Neural progenitor cell (in vitro differentiated cells): ENCODE data around the gene QKI. TPM values are rescaled to one million over a fixed set of nuclear protein-coding genes. Genes with fewer than 3 reads are reported as not detected.

Source experiments
- DNase-seq: peaks from one replicate; pipeline ENCODE4 v3.0.0-alpha.2; 2016; ENCODE audit warnings: low spot score
- H2AFZ ChIP-seq: fragments of 200-600 bp; sonication (generic); replicated peaks from 2 replicates; pipeline ENCODE4 v1.6.1; 2016; ENCODE audit warnings: antibody characterized with exemption
- H3F3A ChIP-seq: fragments of 200-600 bp; sonication (generic); 2 replicates; pipeline ENCODE4 v1.6.1; 2016; ENCODE audit warnings: antibody characterized with exemption, low read depth
- H3K27ac ChIP-seq: fragments of 200-600 bp; sonication (generic); 2 replicates; pipeline ENCODE4 v1.5.1; 2016; ENCODE audit warnings: mild to moderate bottlenecking
- H3K27me3 ChIP-seq: fragments of 200-600 bp; sonication (generic); 2 replicates; pipeline ENCODE4 v1.6.1; 2016; ENCODE audit warnings: mild to moderate bottlenecking, moderate library complexity
- H3K36me3 ChIP-seq: fragments of 200-600 bp; sonication (generic); 2 replicates; pipeline ENCODE4 v1.5.1; 2016
- H3K4me1 ChIP-seq: fragments of 200-600 bp; sonication (generic); 2 replicates; pipeline ENCODE4 v1.6.1; 2016; ENCODE audit warnings: mixed run types
- H3K4me2 ChIP-seq: fragments of 200-600 bp; sonication (generic); 2 replicates; pipeline ENCODE4 v1.6.1; 2016
- H3K4me3 ChIP-seq: fragments of 200-600 bp; sonication (generic); 2 replicates; pipeline ENCODE4 v1.5.1; 2016
- H3K79me2 ChIP-seq: fragments of 200-600 bp; sonication (generic); 2 replicates; pipeline ENCODE4 v1.6.1; 2016; ENCODE audit warnings: low read depth
- H3K9ac ChIP-seq: fragments of 200-600 bp; sonication (generic); 2 replicates; pipeline ENCODE4 v1.6.1; 2016
- H3K9me3 ChIP-seq: fragments of 200-600 bp; sonication (generic); 2 replicates; pipeline ENCODE4 v1.5.1; 2016; ENCODE audit warnings: low read depth
- H4K20me1 ChIP-seq: fragments of 200-600 bp; sonication (generic); 2 replicates; pipeline ENCODE4 v1.6.1; 2016; ENCODE audit warnings: low read depth
- H3K27ac Mint-ChIP-seq: 3 replicates; pipeline ENCODE4 v1.8.0; 2021; ENCODE audit warnings: mixed read lengths
- H3K27me3 Mint-ChIP-seq: 2 replicates; pipeline ENCODE4 v1.8.0; 2022; ENCODE audit warnings: low read depth, mild to moderate bottlenecking, inconsistent platforms, moderate library complexity, mixed read lengths; ENCODE audit not compliant: insufficient read depth
- H3K36me3 Mint-ChIP-seq: 3 replicates; pipeline ENCODE4 v1.8.0; 2021; ENCODE audit warnings: mixed read lengths
- H3K4me1 Mint-ChIP-seq: 3 replicates; pipeline ENCODE4 v1.8.0; 2021; ENCODE audit warnings: mixed read lengths
- H3K4me3 Mint-ChIP-seq: 3 replicates; pipeline ENCODE4 v1.8.0; 2021; ENCODE audit warnings: mild to moderate bottlenecking, moderate library complexity, mixed read lengths
- H3K9me3 Mint-ChIP-seq: 3 replicates; pipeline ENCODE4 v1.8.0; 2020; ENCODE audit warnings: mixed read lengths
- EZH2 ChIP-seq: fragments of 200-600 bp; sonication (generic); IDR thresholded peaks from 2 replicates; pipeline ENCODE4 v1.6.1; 2017; ENCODE audit warnings: antibody characterized with exemption, mild to moderate bottlenecking, moderate library complexity
- EZH2phosphoT487 ChIP-seq: fragments of 200-600 bp; sonication (generic); IDR thresholded peaks from 2 replicates; pipeline ENCODE4 v1.6.1; 2017; ENCODE audit warnings: antibody characterized with exemption
- total RNA-seq: library from RNA; depleted of rRNA; stranded (reverse); fragments of >200 nt; gene quantifications from 2 replicates; pipeline ENCODE4 v1.2.3, GENCODE V29; 2015; ENCODE audit warnings: low replicate concordance
- TF ChIP-seq, protein P1 (sequence below): fragments of 200-600 bp; sonication (generic); IDR thresholded peaks from 2 replicates; pipeline ENCODE4 v1.5.1; 2017; ENCODE audit warnings: antibody characterized with exemption, mild to moderate bottlenecking

Gene QKI
- total RNA-seq, 1 donor from 2014 or later, result 212 TPM

DNA sequence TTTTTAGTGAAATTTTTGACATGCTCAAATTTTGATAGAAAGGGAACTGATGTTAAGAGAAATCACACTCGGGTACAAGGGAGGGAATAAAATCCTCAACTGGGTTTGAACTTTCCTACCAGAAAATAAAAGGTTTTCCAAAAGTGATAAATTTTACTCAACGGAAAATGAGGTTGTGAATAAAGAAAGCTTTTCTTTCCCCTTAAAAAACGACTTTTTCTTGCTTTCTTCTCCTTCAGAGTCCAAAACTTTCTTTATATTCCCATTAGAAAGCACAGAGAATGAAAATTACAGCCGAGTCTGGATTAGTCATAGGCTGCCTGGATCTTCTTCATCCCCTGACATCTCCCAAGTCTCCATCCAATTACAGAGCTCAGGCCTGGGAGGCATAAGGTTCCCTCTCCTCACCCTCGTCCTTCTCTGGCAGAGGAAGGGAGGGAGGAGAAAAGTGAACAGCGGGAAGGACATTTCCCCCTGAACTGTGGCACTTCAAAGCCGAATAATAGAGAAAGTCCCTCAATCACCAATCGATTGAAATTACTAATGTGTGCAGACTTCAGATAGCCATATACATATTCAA lies 28.1 kb upstream of the QKI start:
- no peak for TF ChIP-seq EZH2
- H3K27ac Mint-ChIP-seq, result peak overlapping the region; percentile 61

DNA sequence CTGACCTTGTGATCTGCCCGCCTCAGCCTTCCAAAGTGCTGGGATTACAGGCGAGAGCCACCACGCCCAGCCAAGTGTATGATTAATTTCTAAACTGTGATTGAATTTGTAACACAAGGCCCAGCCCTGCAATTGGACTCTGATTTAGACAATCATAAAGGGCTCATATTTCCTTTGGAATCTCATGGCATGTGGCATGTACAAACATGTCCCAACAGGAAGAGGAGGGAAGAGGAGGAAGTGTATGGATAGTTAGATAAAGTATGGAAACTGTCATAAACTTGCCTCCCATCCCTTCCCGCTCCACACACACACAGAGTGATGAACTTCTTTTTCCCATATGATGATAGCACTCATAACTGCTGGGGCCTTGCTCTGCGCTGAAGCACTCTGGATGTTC lies 27.2 kb upstream of the QKI start:
- TF ChIP-seq, protein P1, sequence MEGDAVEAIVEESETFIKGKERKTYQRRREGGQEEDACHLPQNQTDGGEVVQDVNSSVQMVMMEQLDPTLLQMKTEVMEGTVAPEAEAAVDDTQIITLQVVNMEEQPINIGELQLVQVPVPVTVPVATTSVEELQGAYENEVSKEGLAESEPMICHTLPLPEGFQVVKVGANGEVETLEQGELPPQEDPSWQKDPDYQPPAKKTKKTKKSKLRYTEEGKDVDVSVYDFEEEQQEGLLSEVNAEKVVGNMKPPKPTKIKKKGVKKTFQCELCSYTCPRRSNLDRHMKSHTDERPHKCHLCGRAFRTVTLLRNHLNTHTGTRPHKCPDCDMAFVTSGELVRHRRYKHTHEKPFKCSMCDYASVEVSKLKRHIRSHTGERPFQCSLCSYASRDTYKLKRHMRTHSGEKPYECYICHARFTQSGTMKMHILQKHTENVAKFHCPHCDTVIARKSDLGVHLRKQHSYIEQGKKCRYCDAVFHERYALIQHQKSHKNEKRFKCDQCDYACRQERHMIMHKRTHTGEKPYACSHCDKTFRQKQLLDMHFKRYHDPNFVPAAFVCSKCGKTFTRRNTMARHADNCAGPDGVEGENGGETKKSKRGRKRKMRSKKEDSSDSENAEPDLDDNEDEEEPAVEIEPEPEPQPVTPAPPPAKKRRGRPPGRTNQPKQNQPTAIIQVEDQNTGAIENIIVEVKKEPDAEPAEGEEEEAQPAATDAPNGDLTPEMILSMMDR, result no peak
- peaks cover 2% of the 10 kb centered on the region for H3K27me3 Mint-ChIP-seq
- Histone ChIP-seq H3K27me3 (no peaks in the 10 kb centered on the region), H3K79me2 (no peaks in the 10 kb centered on the region), H3K9me3 (no peaks in the 10 kb centered on the region), H3K4me2 (no peak overlapping the region), H3K4me3 (no peak overlapping the region), H3F3A (no peaks in the 10 kb centered on the region), H3K9ac (no peak overlapping the region), H3K36me3 (no peaks in the 10 kb centered on the region), H2AFZ (no peak overlapping the region), H3K4me1 (peaks cover 6% of the 10 kb centered on the region), H4K20me1 (no peaks in the 10 kb centered on the region), H3K27ac (no peak overlapping the region)
- H3K36me3 Mint-ChIP-seq, result no peaks in the 10 kb centered on the region
- H3K9me3 Mint-ChIP-seq, result no peaks in the 10 kb centered on the region
- H3K4me1 Mint-ChIP-seq, result peaks cover 38% of the 10 kb centered on the region
- H3K27ac Mint-ChIP-seq, result no peak overlapping the region
- no peak for DNase-seq
- no peak overlapping the region for H3K4me3 Mint-ChIP-seq

More for the DNA sequence above, 28.1 kb upstream of the QKI start:
- Histone ChIP-seq H3K4me2 (no peak overlapping the region), H3F3A (no peaks in the 10 kb centered on the region), H3K79me2 (no peaks in the 10 kb centered on the region), H4K20me1 (no peaks in the 10 kb centered on the region), H3K27ac (no peak overlapping the region), H2AFZ (no peak overlapping the region), H3K9ac (no peak overlapping the region), H3K27me3 (no peaks in the 10 kb centered on the region), H3K4me1 (peaks cover 7% of the 10 kb centered on the region), H3K36me3 (no peaks in the 10 kb centered on the region), H3K9me3 (no peaks in the 10 kb centered on the region), H3K4me3 (no peak overlapping the region)
- Mint-ChIP-seq H3K4me3 (no peak overlapping the region), H3K9me3 (no peaks in the 10 kb centered on the region), H3K4me1 (peaks cover 36% of the 10 kb centered on the region), H3K36me3 (no peaks in the 10 kb centered on the region), H3K27me3 (peaks cover 2% of the 10 kb centered on the region)
- DNase-seq, result no peak

DNA sequence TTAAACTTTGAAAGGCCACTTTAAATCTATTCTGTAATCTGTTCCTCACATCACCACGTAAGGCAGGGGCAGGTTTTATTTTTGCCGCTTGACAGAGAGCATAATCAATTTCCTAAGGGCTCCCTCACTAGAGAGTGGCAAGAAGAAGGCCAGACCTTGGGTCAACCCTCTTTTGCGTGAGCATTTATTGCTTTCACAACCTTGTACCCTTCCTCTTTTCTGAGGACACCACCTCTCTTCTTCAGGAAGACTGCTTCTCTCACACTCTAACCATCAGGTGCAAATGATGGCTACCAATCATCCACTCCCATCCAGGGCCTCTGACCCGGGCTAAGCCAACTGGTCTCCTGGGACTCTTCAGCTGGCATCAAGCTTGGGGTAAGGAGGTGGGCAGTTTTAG lies 25.2 kb upstream of the QKI start:
- Histone ChIP-seq H3K4me3 (no peak overlapping the region), H3K9me3 (no peaks in the 10 kb centered on the region), H3K4me1 (peaks cover 6% of the 10 kb centered on the region), H3K27ac (no peak overlapping the region), H3K79me2 (no peaks in the 10 kb centered on the region), H3K36me3 (no peaks in the 10 kb centered on the region), H3K9ac (no peak overlapping the region), H2AFZ (no peak overlapping the region), H3F3A (no peaks in the 10 kb centered on the region), H3K4me2 (no peak overlapping the region), H3K27me3 (no peaks in the 10 kb centered on the region), H4K20me1 (no peaks in the 10 kb centered on the region)
- Mint-ChIP-seq H3K4me3 (no peak overlapping the region), H3K9me3 (peaks cover 4% of the 10 kb centered on the region), H3K4me1 (peaks cover 52% of the 10 kb centered on the region), H3K36me3 (no peaks in the 10 kb centered on the region), H3K27ac (peak overlapping the region; percentile 89), H3K27me3 (peaks cover 3% of the 10 kb centered on the region)
- TF ChIP-seq, protein P1, result no peak
- TF ChIP-seq EZH2, result no peak
- TF ChIP-seq EZH2phosphoT487, result no peak
- no peak for DNase-seq

DNA sequence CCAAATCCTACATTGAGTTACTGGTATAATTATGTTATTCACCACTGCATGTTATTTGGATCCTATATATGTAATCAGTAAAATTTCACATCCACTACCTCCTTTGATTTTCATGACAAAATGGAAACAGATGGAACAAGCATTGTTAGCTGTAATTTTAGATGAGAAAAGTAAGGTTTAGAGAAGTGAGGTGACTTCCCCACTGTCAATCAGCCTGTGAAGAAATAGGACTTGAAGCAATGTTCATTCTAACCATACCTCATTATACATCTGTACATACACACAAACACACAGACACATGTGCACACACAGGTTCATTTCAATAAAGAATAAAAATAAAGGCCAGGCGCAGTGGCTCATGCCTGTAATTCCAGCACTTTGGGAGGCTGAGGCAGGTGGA lies 23.7 kb upstream of the QKI start:
- H3K9me3 Mint-ChIP-seq, result peaks cover 4% of the 10 kb centered on the region
- H3K27me3 Mint-ChIP-seq, result peaks cover 8% of the 10 kb centered on the region

More for the DNA sequence above, 23.7 kb upstream of the QKI start:
- Mint-ChIP-seq H3K27ac (no peak overlapping the region), H3K4me3 (no peak overlapping the region), H3K36me3 (no peaks in the 10 kb centered on the region), H3K4me1 (peaks cover 66% of the 10 kb centered on the region)
- Histone ChIP-seq H3K27me3 (no peaks in the 10 kb centered on the region), H3F3A (peaks cover 4% of the 10 kb centered on the region), H3K36me3 (no peaks in the 10 kb centered on the region), H3K4me3 (no peak overlapping the region), H2AFZ (no peak overlapping the region), H3K27ac (no peak overlapping the region), H4K20me1 (no peaks in the 10 kb centered on the region), H3K9ac (no peak overlapping the region), H3K9me3 (no peaks in the 10 kb centered on the region), H3K4me1 (peaks cover 19% of the 10 kb centered on the region), H3K79me2 (no peaks in the 10 kb centered on the region), H3K4me2 (no peak overlapping the region)
- no peak for DNase-seq
- TF ChIP-seq EZH2, result no peak
- no peak for TF ChIP-seq EZH2phosphoT487
- TF ChIP-seq, protein P1, result no peak
